HEK293 (cell line): Measurements from ENCODE around the gene FGF8.

Experiments used
- CTCF ChIA-PET: fragments of 350-600 bp; formaldehyde crosslinking; extraction: SDS; loops from one replicate; lab custom pipeline; 2021; ENCODE audit warnings: antibody characterized with exemption; lab: Yijun Ruan, JAX
- POLR2A ChIA-PET: fragments of 300-600 bp; formaldehyde crosslinking; extraction: SDS; loops from one replicate; lab custom pipeline; 2020; ENCODE audit warnings: antibody characterized with exemption, inconsistent platforms; lab: Yijun Ruan, JAX
- H3K27ac ChIP-seq: fragments of 200-500 bp; sonication (Bioruptor generic); 2 replicates; pipeline ENCODE4 v1.5.1; 2014; ENCODE audit warnings: low read depth, low read length, control low read depth, inconsistent platforms; ENCODE audit errors: extremely low read depth
- H3K36me3 ChIP-seq, 2 experiments: fragments of 200-500 bp in 1 of 2; sonication (Bioruptor generic) in 1 of 2; 1 replicate in 1 of 2; 2 replicates in 1 of 2; pipeline ENCODE4 v1.5.1; 2014 to 2017; ENCODE audit warnings: inconsistent platforms in 2 of 2, low read length in 2 of 2; ENCODE audit not compliant: control insufficient read depth in 2 of 2, insufficient read depth in 1 of 2
- H3K4me1 ChIP-seq: fragments of 200-500 bp; sonication (Bioruptor generic); 2 replicates; pipeline ENCODE4 v1.5.1; 2014; ENCODE audit warnings: mild to moderate bottlenecking, low read length, inconsistent platforms; ENCODE audit not compliant: control insufficient read depth, insufficient read depth
- H3K4me3 ChIP-seq: 2 replicates; pipeline ENCODE4 v1.5.1; 2011; ENCODE audit warnings: low read depth, mild to moderate bottlenecking, control low read depth, low read length, moderate library complexity
- H3K9me3 ChIP-seq: fragments of 200-500 bp; sonication (Bioruptor generic); 2 replicates; pipeline ENCODE4 v1.5.1; 2014; ENCODE audit warnings: low read depth, low read length, inconsistent platforms; ENCODE audit not compliant: control insufficient read depth, insufficient read depth
- EGR2 ChIP-seq: fragments of 450-650 bp; formaldehyde crosslinking; IDR thresholded peaks from 2 replicates; pipeline ENCODE4 v1.5.1; 2016; ENCODE audit warnings: low read depth, missing biosample characterization, missing genetic modification characterization
- REPIN1 ChIP-seq: fragments of 450-650 bp; formaldehyde crosslinking; IDR thresholded peaks from 2 replicates; pipeline ENCODE4 v1.5.1; 2017; ENCODE audit warnings: missing biosample characterization, missing genetic modification characterization, low read depth
- YY1 ChIP-seq: fragments of 450-650 bp; formaldehyde crosslinking; IDR thresholded peaks from 2 replicates; pipeline ENCODE4 v1.5.1; 2018; ENCODE audit warnings: missing biosample characterization, missing genetic modification characterization
- ZBTB21 ChIP-seq: fragments of 450-650 bp; formaldehyde crosslinking; IDR thresholded peaks from 2 replicates; pipeline ENCODE4 v1.5.1; 2017; ENCODE audit warnings: missing biosample characterization, missing genetic modification characterization
- ZFP37 ChIP-seq: fragments of 450-650 bp; formaldehyde crosslinking; IDR thresholded peaks from 2 replicates; pipeline ENCODE4 v1.5.1; 2016; ENCODE audit warnings: missing biosample characterization, missing genetic modification characterization
- ZNF146 ChIP-seq: fragments of 450-650 bp; formaldehyde crosslinking; IDR thresholded peaks from 2 replicates; pipeline ENCODE4 v1.5.1; 2016; ENCODE audit warnings: missing biosample characterization, missing genetic modification characterization
- ZNF341 ChIP-seq: fragments of 450-650 bp; formaldehyde crosslinking; IDR thresholded peaks from 2 replicates; pipeline ENCODE4; 2016; ENCODE audit warnings: low read depth, missing biosample characterization, missing genetic modification characterization
- ZNF48 ChIP-seq: fragments of 450-650 bp; formaldehyde crosslinking; IDR thresholded peaks from 2 replicates; pipeline ENCODE4 v1.5.1; 2016; ENCODE audit warnings: missing biosample characterization, missing genetic modification characterization
- ZNF549 ChIP-seq: fragments of 450-650 bp; IDR thresholded peaks from 2 replicates; pipeline ENCODE4 v1.5.1; 2018; ENCODE audit warnings: missing biosample characterization, missing genetic modification characterization, mild to moderate bottlenecking, inconsistent platforms, moderate library complexity
- ZNF558 ChIP-seq: fragments of 450-650 bp; formaldehyde crosslinking; IDR thresholded peaks from 2 replicates; pipeline ENCODE4 v1.5.1; 2016; ENCODE audit warnings: missing biosample characterization, missing genetic modification characterization
- ZNF660 ChIP-seq: fragments of 450-650 bp; IDR thresholded peaks from 2 replicates; pipeline ENCODE4 v1.5.1; 2018; ENCODE audit warnings: missing biosample characterization, mild to moderate bottlenecking, missing genetic modification characterization
- ZNF707 ChIP-seq: fragments of 450-650 bp; formaldehyde crosslinking; IDR thresholded peaks from 2 replicates; pipeline ENCODE4 v1.5.1; 2016; ENCODE audit warnings: missing biosample characterization, missing genetic modification characterization
- ZNF837 ChIP-seq: fragments of 450-650 bp; formaldehyde crosslinking; IDR thresholded peaks from 2 replicates; pipeline ENCODE4 v1.5.1; 2016; ENCODE audit warnings: missing biosample characterization, missing genetic modification characterization
- ZNF843 ChIP-seq: fragments of 450-650 bp; formaldehyde crosslinking; IDR thresholded peaks from 2 replicates; pipeline ENCODE4 v1.5.1; 2016; ENCODE audit warnings: missing biosample characterization, missing genetic modification characterization
- ZSCAN30 ChIP-seq: fragments of 450-650 bp; IDR thresholded peaks from 2 replicates; pipeline ENCODE4 v1.5.1; 2018; ENCODE audit warnings: missing biosample characterization, mild to moderate bottlenecking, missing genetic modification characterization, moderate library complexity
- TF ChIP-seq, protein P1 (sequence below): fragments of 450-650 bp; formaldehyde crosslinking; IDR thresholded peaks from 2 replicates; pipeline ENCODE4 v1.5.1; 2016; ENCODE audit warnings: missing biosample characterization, missing genetic modification characterization
- TF ChIP-seq, protein P2 (sequence below): fragments of 450-650 bp; formaldehyde crosslinking; IDR thresholded peaks from 2 replicates; pipeline ENCODE4 v1.5.1; 2016; ENCODE audit warnings: missing biosample characterization, missing genetic modification characterization
- TF ChIP-seq, protein P3 (sequence below): fragments of 450-650 bp; formaldehyde crosslinking; IDR thresholded peaks from 2 replicates; pipeline ENCODE4 v1.5.1; 2016; ENCODE audit warnings: missing biosample characterization, missing genetic modification characterization
- TF ChIP-seq, protein P4 (sequence below): fragments of 450-650 bp; formaldehyde crosslinking; IDR thresholded peaks from 2 replicates; pipeline ENCODE4 v1.5.1; 2016; ENCODE audit warnings: missing biosample characterization, missing genetic modification characterization
- TF ChIP-seq, protein P5 (sequence below): fragments of 450-650 bp; formaldehyde crosslinking; IDR thresholded peaks from 2 replicates; pipeline ENCODE4 v1.5.1; 2017; ENCODE audit warnings: missing biosample characterization, missing genetic modification characterization
- TF ChIP-seq, protein P6 (sequence below): fragments of 450-650 bp; formaldehyde crosslinking; IDR thresholded peaks from 2 replicates; pipeline ENCODE4 v1.5.1; 2017; ENCODE audit warnings: missing biosample characterization, mild to moderate bottlenecking, missing genetic modification characterization, moderate library complexity

Gene FGF8

DNA sequence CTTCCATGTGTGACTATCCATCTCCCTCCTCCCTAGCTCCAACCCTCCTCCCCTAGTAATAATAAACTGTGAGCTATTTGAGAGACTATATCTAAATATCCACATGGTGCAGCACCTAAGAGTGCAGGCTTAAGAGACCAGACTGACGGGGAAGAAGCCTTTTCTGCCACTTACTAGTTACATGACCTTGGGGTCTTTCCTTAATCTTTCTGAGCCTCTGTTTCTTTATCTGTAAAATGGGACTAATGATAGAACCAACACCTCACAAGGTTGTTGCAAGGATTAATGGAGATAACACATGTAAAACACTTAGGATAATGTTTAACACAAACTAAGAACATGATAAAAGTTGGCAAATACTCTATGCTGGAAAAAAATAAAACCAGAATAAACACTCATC lies 43.8 kb downstream of the FGF8 start:
- TF ChIP-seq ZNF837 (tag by site-specific recombination) = no peak
- TF ChIP-seq ZNF48 (tag by site-specific recombination) = no peak
- TF ChIP-seq ZFP37 (tag by site-specific recombination) = no peak
- no peak for TF ChIP-seq ZNF558 (tag by site-specific recombination)
- no peak for TF ChIP-seq ZNF341 (tag by site-specific recombination)
- no peak for TF ChIP-seq ZSCAN30
- TF ChIP-seq ZBTB21 (tag by site-specific recombination) = no peak
- TF ChIP-seq, protein P1, sequence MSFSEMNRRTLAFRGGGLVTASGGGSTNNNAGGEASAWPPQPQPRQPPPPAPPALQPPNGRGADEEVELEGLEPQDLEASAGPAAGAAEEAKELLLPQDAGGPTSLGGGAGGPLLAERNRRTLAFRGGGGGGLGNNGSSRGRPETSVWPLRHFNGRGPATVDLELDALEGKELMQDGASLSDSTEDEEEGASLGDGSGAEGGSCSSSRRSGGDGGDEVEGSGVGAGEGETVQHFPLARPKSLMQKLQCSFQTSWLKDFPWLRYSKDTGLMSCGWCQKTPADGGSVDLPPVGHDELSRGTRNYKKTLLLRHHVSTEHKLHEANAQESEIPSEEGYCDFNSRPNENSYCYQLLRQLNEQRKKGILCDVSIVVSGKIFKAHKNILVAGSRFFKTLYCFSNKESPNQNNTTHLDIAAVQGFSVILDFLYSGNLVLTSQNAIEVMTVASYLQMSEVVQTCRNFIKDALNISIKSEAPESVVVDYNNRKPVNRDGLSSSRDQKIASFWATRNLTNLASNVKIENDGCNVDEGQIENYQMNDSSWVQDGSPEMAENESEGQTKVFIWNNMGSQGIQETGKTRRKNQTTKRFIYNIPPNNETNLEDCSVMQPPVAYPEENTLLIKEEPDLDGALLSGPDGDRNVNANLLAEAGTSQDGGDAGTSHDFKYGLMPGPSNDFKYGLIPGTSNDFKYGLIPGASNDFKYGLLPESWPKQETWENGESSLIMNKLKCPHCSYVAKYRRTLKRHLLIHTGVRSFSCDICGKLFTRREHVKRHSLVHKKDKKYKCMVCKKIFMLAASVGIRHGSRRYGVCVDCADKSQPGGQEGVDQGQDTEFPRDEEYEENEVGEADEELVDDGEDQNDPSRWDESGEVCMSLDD (tag by site-specific recombination) = no peak
- H3K4me1 ChIP-seq = no peaks in the 10 kb centered on the region
- no peak overlapping the region for H3K4me3 ChIP-seq
- no peak overlapping the region for H3K27ac ChIP-seq
- CTCF ChIA-PET = interaction anchor here (0.6 kb wide), 1 partner anchor 518 kb away, joined by 3 read pairs; no protein-coding TSS in a partner anchor
- POLR2A ChIA-PET = interaction anchor here (0.8 kb wide), 1 partner anchor 37 kb away, joined by 3 read pairs; the partner anchor contains the start of gene FBXW4
- H3K9me3 ChIP-seq = no peaks in the 10 kb centered on the region
- H3K36me3 ChIP-seq = no peaks in the 10 kb centered on the region

DNA sequence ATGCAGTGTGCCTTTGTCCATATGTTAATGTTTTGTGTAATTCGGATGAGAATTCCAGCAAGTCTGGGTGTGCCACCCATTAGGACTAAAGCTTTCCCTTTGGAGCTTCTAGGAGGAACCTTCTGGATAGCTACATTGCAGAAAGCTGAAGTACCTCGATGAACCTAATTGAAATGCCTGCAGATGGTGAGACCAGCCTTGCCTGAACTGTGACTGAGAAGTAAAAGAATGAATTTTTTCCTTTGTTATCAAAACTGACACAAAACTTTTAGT lies 49.9 kb downstream of the FGF8 start:
- TF ChIP-seq, protein P2, sequence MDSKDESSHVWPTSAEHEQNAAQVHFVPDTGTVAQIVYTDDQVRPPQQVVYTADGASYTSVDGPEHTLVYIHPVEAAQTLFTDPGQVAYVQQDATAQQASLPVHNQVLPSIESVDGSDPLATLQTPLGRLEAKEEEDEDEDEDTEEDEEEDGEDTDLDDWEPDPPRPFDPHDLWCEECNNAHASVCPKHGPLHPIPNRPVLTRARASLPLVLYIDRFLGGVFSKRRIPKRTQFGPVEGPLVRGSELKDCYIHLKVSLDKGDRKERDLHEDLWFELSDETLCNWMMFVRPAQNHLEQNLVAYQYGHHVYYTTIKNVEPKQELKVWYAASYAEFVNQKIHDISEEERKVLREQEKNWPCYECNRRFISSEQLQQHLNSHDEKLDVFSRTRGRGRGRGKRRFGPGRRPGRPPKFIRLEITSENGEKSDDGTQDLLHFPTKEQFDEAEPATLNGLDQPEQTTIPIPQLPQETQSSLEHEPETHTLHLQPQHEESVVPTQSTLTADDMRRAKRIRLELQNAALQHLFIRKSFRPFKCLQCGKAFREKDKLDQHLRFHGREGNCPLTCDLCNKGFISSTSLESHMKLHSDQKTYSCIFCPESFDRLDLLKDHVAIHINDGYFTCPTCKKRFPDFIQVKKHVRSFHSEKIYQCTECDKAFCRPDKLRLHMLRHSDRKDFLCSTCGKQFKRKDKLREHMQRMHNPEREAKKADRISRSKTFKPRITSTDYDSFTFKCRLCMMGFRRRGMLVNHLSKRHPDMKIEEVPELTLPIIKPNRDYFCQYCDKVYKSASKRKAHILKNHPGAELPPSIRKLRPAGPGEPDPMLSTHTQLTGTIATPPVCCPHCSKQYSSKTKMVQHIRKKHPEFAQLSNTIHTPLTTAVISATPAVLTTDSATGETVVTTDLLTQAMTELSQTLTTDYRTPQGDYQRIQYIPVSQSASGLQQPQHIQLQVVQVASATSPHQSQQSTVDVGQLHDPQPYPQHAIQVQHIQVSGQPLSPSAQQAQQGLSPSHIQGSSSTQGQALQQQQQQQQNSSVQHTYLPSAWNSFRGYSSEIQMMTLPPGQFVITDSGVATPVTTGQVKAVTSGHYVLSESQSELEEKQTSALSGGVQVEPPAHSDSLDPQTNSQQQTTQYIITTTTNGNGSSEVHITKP (tag by site-specific recombination) = no peak
- TF ChIP-seq ZNF843 (no peak), ZNF707 (no peak), ZNF146 (tag by site-specific recombination) (no peak), REPIN1 (tag by site-specific recombination) (no peak), YY1 (no peak), ZNF660 (no peak), ZFP37 (tag by site-specific recombination) (no peak), EGR2 (no peak), ZNF549 (tag by site-specific recombination) (no peak)
- TF ChIP-seq, protein P3, sequence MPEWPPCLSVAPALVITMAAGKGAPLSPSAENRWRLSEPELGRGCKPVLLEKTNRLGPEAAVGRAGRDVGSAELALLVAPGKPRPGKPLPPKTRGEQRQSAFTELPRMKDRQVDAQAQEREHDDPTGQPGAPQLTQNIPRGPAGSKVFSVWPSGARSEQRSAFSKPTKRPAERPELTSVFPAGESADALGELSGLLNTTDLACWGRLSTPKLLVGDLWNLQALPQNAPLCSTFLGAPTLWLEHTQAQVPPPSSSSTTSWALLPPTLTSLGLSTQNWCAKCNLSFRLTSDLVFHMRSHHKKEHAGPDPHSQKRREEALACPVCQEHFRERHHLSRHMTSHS (tag by site-specific recombination) = no peak
- TF ChIP-seq, protein P4, sequence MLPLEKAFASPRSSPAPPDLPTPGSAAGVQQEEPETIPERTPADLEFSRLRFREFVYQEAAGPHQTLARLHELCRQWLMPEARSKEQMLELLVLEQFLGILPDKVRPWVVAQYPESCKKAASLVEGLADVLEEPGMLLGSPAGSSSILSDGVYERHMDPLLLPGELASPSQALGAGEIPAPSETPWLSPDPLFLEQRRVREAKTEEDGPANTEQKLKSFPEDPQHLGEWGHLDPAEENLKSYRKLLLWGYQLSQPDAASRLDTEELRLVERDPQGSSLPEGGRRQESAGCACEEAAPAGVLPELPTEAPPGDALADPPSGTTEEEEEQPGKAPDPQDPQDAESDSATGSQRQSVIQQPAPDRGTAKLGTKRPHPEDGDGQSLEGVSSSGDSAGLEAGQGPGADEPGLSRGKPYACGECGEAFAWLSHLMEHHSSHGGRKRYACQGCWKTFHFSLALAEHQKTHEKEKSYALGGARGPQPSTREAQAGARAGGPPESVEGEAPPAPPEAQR (tag by site-specific recombination) = no peak
- TF ChIP-seq, protein P5, sequence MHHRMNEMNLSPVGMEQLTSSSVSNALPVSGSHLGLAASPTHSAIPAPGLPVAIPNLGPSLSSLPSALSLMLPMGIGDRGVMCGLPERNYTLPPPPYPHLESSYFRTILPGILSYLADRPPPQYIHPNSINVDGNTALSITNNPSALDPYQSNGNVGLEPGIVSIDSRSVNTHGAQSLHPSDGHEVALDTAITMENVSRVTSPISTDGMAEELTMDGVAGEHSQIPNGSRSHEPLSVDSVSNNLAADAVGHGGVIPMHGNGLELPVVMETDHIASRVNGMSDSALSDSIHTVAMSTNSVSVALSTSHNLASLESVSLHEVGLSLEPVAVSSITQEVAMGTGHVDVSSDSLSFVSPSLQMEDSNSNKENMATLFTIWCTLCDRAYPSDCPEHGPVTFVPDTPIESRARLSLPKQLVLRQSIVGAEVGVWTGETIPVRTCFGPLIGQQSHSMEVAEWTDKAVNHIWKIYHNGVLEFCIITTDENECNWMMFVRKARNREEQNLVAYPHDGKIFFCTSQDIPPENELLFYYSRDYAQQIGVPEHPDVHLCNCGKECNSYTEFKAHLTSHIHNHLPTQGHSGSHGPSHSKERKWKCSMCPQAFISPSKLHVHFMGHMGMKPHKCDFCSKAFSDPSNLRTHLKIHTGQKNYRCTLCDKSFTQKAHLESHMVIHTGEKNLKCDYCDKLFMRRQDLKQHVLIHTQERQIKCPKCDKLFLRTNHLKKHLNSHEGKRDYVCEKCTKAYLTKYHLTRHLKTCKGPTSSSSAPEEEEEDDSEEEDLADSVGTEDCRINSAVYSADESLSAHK (tag by site-specific recombination) = no peak
- TF ChIP-seq, protein P6, sequence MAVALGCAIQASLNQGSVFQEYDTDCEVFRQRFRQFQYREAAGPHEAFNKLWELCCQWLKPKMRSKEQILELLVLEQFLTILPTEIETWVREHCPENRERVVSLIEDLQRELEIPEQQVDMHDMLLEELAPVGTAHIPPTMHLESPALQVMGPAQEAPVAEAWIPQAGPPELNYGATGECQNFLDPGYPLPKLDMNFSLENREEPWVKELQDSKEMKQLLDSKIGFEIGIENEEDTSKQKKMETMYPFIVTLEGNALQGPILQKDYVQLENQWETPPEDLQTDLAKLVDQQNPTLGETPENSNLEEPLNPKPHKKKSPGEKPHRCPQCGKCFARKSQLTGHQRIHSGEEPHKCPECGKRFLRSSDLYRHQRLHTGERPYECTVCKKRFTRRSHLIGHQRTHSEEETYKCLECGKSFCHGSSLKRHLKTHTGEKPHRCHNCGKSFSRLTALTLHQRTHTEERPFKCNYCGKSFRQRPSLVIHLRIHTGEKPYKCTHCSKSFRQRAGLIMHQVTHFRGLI (tag by site-specific recombination) = no peak
- Histone ChIP-seq H3K4me3 (no peak overlapping the region), H3K4me1 (no peaks in the 10 kb centered on the region), H3K36me3 (no peaks in the 10 kb centered on the region), H3K27ac (no peak overlapping the region), H3K9me3 (no peaks in the 10 kb centered on the region)
- ChIA-PET POLR2A (no interaction called here), CTCF (interaction anchor here (0.7 kb wide), 1 partner anchor 858 kb away, joined by 3 read pairs; no protein-coding TSS in a partner anchor)
